Esophagus muscularis mucosa (tissue), 3 donors: ENCODE results near the gene ALAS2.

Experiments used
- CTCF ChIP-seq, 3 experiments: fragments of 200-600 bp in 2 of 3; fragments of 450-650 bp in 1 of 3; sonication (generic) in 2 of 3; IDR thresholded peaks; one replicate each; pipeline ENCODE4 v1.5.1; 2017 to 2019; ENCODE audit warnings: antibody characterized with exemption in 3 of 3, mild to moderate bottlenecking in 2 of 3, moderate library complexity in 1 of 3
- EP300 ChIP-seq: sonication (generic); formaldehyde crosslinking; IDR thresholded peaks from one replicate; pipeline ENCODE4 v1.6.1; 2017; ENCODE audit warnings: antibody characterized with exemption

GRCh38 chrX:55072286-55072685 is 41.5 kb upstream of the ALAS2 start:
- TF ChIP-seq CTCF (IDR thresholded peaks at IDR 0.05), result no peak
- TF ChIP-seq EP300, result no peak
